Urinary bladder (tissue), 4 donors: ENCODE results near the gene GHR. TPM values are rescaled to one million over a fixed set of nuclear protein-coding genes. Genes with fewer than 3 reads are reported as not detected.

Experiments
- DNase-seq: peaks from one replicate; pipeline ENCODE4 v3.0.0-alpha.2; 2015; ENCODE audit errors: extremely low spot score
- H3K27ac ChIP-seq: one replicate; pipeline ENCODE4 v1.5.1; 2013; ENCODE audit warnings: low read depth, mild to moderate bottlenecking, moderate library complexity
- H3K36me3 ChIP-seq: one replicate; pipeline ENCODE4 v1.6.1; 2013; ENCODE audit warnings: mild to moderate bottlenecking, moderate library complexity; ENCODE audit not compliant: insufficient read depth
- H3K4me1 ChIP-seq: one replicate; pipeline ENCODE4 v1.6.1; 2013; ENCODE audit warnings: mild to moderate bottlenecking, moderate library complexity; ENCODE audit not compliant: insufficient read depth
- H3K4me3 ChIP-seq: one replicate; pipeline ENCODE4 v1.5.1; 2013; ENCODE audit warnings: low read depth, low read length
- WGBS: extraction: QIAGEN DNeasy Blood & Tissue Kit; methylation state at CpG from one replicate; pipeline ENCODE4 v1.1.7; 2013; 5-methylcytosine and 5-hydroxymethylcytosine counted together
- polyA plus RNA-seq: library from polyadenylated mRNA; stranded (reverse); fragments of 200-250 nt; gene quantifications from one replicate; pipeline ENCODE4 v1.2.3, GENCODE V29; 2013
- total RNA-seq: library from RNA; depleted of rRNA; stranded (reverse); fragments of >200 nt; gene quantifications from one replicate; pipeline ENCODE4 v1.2.3, GENCODE V29; 2014
- donor health status: healthy with polysubstance abuse.
- donor health status: healthy.

The GHR gene
- total and polyA plus RNA-seq, 2 donors, result 10.1 to 34.6 TPM

DNA sequence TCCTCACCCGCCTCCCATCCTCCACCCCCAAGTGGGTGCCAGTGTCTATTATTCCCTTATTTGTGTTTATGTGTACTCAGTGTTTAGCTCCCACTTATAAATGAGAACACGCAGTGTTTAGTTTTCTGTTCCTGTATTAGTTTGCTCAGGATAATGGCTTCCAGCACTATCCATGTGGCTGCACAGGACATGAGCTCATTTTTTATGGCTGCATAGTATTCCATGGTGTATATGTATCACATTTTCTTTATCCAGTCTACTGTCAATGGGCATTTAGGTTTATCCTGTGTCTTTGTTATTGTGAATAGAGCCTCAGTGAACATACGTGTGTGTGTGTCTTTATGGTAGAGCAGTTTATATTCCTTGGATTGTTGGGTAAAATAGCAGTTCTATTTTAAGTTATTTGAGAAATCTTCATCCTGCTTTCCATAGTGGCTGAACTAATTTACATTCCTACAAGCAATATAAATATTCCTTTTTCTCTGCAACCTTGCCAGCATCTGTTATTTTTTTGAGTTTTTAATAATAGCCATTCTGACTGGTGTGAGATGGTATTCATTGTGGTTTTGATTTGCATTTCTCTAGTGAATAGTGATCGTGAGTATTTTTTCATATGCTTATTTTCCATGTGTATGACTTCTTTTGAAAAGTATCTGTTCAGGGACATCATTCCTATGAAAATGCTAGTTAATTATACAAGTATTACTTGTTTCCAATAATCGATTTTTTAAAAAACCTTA lies 169.3 kb downstream of the GHR start:
- Histone ChIP-seq H3K4me1 (no peaks in the 10 kb centered on the region), H3K36me3 (no peaks in the 10 kb centered on the region), H3K27ac (no peak overlapping the region), H3K4me3 (no peak overlapping the region)
- no peak for DNase-seq
- 95% methylated on average over 5 of the region's 5 CpGs for WGBS

DNA sequence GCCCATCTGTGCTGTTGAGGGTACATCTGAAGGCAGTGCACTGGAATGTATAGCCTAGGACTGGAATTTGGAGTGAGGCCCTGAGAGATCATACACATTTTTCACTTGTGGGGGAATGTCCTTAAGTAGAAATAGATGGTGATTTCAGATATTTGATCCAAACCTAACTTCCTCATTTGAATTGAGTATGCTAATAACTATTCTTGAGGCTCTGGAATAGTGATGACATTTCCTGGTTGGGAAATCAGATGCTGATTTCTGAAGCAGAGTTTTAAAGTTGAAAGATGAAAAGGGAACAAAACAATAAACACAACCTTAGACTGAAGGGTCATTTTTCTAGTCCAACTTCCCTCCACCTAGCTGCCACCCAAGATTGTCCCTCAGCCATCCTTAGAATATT lies 170.4 kb downstream of the GHR start:
- Histone ChIP-seq H3K4me1 (no peaks in the 10 kb centered on the region), H3K36me3 (no peaks in the 10 kb centered on the region), H3K27ac (no peak overlapping the region), H3K4me3 (no peak overlapping the region)
- DNase-seq, result no peak

DNA sequence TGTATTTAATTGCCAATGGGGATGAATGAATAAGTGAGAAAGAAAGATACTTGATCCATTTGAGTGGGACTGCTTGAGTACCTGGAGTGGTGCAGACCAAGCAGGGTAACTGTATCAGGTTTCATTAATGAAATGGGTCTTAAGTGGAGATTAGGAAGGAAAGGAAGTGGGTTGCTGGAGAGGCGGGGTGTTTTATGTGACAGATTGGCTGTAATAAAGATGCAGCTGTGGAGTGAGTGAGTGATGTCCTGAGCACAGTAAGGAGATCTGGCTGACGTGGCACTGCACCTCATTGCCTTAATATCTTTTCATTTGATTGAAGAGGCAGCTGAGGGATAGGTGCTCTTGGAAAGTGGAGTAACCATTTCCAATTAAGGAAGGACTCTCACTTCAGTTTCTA lies 172.4 kb downstream of the GHR start:
- no peak for DNase-seq
- Histone ChIP-seq H3K36me3 (no peaks in the 10 kb centered on the region), H3K4me1 (no peaks in the 10 kb centered on the region), H3K27ac (no peak overlapping the region), H3K4me3 (no peak overlapping the region)
- WGBS, result 86% methylated on average over 2 of the region's 2 CpGs

DNA sequence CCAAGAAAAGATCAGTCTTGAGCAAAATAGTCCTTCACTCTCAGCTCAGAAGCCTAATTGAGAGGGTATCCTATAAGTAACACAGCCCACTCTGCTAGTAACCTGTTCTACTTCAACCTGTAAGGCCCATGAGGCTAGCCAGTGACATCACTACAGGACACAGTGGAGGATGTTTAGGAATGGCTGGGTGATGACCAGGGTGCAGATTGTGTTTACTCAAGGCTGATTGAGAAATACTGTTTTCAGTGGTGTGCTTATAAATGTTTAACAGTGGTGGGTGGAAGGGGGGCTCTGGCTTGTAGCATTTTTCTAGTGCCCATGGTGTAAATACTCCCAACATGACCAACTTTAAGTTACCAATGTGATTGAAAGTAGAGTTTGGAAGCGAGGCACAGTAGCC lies 173.6 kb downstream of the GHR start:
- 97% methylated on average over 1 of the region's 1 CpG for WGBS
- no peaks in the 10 kb centered on the region for H3K36me3 ChIP-seq
- no peak overlapping the region for H3K27ac ChIP-seq
- H3K4me1 ChIP-seq, result no peaks in the 10 kb centered on the region
- H3K4me3 ChIP-seq, result no peak overlapping the region
- DNase-seq, result no peak

DNA sequence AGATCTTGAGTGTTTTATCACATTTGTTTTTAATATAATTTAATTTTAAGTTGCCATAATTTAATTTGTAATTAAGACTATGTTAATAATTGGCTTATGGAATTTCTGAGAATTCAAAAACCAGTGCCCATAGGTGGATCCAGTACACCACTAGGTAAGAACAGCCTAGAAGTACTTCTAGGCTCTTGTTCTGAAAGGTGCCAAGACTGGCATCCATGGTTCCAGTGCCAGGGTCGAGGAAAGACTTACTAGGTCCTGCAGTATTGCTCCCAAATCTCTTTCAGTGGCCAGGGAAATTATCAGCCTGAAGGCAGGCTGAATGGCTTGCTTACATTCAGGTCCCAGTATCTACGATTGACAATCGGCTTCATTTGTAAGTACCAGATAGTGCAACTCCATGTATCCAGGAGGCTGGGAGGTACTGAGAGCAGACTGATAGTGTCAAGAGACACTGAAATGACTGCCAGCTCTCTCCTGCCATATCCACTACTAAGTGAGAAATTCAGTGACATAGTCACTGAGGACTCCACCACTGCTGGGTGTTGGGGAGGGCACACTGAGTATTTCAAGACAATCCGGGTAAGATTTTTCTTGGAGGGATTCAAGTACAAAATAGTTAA lies 174.2 kb downstream of the GHR start:
- H3K36me3 ChIP-seq, result no peaks in the 10 kb centered on the region
- H3K4me1 ChIP-seq, result no peaks in the 10 kb centered on the region
- DNase-seq, result no peak
- WGBS, result 97% methylated on average over 4 of the region's 4 CpGs
- H3K4me3 ChIP-seq, result no peak overlapping the region
- H3K27ac ChIP-seq, result no peak overlapping the region

DNA sequence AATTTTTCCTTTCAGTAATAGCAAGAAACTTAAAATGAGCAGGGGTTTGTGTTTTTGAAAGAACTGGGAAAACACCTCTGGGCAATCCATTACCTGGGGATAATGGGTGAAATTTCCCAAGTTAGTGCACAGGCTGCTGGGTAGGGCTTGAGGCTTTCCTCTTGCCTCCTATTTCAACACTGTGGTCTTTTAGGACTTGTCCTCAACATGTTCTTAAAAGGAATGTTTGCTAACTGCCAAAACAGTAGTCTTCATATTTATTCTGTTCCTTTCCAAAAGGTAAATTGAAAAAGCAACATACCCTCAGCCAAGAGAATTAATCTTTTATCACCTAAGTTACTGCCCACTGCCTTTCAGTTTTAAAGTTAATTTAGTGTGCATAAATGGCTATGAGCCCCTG lies 175.1 kb downstream of the GHR start:
- Histone ChIP-seq H3K4me3 (no peak overlapping the region), H3K27ac (no peak overlapping the region), H3K4me1 (no peaks in the 10 kb centered on the region), H3K36me3 (no peaks in the 10 kb centered on the region)
- DNase-seq, result no peak

DNA sequence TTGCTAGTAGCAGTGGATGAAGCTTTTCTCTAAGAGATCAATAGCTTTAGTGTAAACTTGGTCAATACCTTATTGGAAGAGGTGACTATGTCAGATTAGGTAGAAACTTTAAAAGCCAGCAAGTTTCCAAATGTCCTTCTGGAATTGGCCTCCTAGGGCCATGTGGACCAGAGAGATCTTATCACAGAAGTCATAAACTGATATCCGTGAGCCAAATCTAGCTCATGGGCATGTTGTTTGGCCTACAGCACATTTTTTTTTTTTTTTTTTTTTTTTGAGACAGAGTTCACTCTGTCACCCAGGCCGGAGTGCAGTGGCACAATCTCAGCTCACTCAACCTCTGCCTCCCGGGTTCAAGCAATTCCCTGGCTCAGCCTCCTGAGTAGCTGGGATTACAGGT lies 175.9 kb downstream of the GHR start:
- Histone ChIP-seq H3K4me1 (no peaks in the 10 kb centered on the region), H3K4me3 (no peak overlapping the region), H3K36me3 (no peaks in the 10 kb centered on the region), H3K27ac (no peak overlapping the region)
- 86% methylated on average over 3 of the region's 3 CpGs for WGBS
- DNase-seq, result no peak

DNA sequence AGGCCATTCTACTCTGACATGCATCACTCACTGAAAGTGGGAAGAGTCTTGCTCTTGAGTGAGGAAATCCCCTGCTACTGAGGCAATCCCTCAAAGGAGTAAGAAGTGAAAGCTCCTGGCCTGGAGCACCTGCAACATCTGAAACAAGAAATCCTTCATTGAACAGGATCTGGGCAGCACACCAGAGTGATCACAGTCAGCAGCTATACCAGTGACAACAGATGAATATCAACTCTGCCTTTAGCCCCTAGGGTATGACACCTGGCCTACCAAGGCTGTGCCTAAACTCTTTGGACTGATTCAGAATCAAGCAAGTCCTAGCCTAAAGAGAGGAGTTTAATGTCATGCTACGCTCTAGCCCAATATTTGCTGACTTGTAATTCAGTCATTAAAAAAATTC lies 177.2 kb downstream of the GHR start:
- H3K27ac ChIP-seq, result no peak overlapping the region

DNA sequence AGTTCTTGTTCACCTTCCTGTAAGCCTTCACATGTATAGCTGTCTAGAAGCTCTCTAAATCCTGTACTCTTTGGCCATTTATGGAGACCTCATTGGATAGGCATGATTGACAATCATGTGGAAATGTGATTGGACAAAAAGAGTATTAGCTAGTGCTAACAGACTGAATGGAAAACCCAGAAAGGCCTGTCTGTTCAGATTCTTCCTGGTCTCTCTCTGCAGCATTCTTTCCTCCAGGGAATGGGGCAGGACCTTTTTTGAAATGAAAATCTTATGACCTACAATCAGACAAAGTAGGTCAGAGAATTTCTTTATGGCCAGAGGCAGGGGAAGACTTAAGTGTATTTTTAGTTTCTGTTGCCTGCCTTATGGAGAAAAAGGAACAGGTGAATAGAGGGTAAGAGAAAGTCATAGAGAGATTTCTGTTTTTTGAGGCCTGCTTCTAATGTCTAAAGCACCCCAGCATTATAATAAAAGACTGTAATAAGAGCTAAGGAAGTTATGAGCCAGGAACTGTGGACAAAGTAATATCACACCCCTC lies 181.0 kb downstream of the GHR start:
- H3K4me3 ChIP-seq, result no peak overlapping the region
- H3K4me1 ChIP-seq, result no peaks in the 10 kb centered on the region
- H3K36me3 ChIP-seq, result no peaks in the 10 kb centered on the region
- no peak overlapping the region for H3K27ac ChIP-seq
- no peak for DNase-seq

More for the DNA sequence above, 177.2 kb downstream of the GHR start:
- no peak for DNase-seq
- Histone ChIP-seq H3K4me1 (no peaks in the 10 kb centered on the region), H3K36me3 (no peaks in the 10 kb centered on the region), H3K4me3 (no peak overlapping the region)
- WGBS, result 100% methylated on average over 1 of the region's 1 CpG

DNA sequence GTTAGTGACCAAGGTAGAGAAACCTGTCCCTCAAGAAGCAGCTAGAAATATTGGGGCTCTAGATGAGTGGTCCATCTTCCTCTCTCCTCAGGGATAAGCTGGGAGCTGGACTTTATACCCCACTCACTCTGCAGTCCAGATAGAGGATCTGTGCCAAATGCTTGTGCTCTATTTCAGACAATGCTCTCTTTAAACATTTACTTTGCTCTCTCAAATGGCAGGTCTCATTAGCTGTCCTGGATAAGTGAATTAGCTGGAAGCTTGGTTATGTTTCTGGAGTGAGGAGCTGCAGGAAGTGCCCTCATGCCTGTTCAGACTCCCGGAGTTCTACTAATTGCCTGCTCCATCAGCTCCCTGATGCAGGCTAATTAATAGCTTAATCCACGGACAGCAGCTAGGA lies 182.3 kb downstream of the GHR start:
- no peak for DNase-seq
- H3K36me3 ChIP-seq, result no peaks in the 10 kb centered on the region
- whole genome bisulfite sequencing, result 83% methylated on average over 2 of the region's 2 CpGs
- no peak overlapping the region for H3K27ac ChIP-seq
- no peak overlapping the region for H3K4me3 ChIP-seq
- no peaks in the 10 kb centered on the region for H3K4me1 ChIP-seq

DNA sequence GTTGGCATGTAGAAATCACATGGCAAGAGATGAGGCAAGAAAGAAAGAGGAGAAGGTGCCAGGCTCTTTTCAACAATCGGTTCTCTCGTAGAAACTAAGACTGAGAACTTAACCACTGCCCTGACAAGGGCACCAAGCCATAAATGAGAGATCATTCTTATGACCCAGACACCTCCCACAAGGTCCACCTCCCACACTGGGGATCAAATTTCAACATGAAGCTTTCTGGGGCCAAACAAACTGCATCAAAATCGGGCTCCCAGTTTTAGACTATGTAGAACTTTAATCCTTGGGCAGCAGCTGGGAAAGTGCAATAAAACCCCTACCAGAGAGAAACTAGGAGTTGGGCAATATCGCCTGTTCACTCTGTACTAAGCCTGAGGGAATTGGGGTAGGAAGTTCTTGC lies 183.2 kb downstream of the GHR start:
- no peak overlapping the region for H3K27ac ChIP-seq

DNA sequence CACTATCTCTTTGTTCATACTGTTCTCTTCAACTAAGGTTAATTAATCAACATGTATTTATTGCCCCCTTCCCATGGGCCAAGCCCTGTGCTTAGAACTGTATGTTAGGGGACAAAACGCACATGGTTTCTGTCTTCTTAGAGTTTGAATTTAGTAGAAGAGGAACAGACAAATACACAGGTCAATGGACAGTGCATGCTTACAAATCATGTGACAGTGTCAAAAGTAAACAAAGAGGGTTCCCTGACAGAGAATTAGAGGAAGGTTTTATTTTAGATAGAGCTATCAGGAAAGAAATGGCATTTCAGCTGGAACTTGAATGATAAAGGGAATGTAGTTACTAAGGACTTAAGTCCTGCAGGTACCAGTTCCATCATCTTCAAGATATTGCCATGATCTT lies 188.2 kb downstream of the GHR start:
- no peak for DNase-seq
- H3K4me3 ChIP-seq, result no peak overlapping the region
- WGBS, result 91% methylated on average over 1 of the region's 1 CpG
- no peaks in the 10 kb centered on the region for H3K4me1 ChIP-seq
- H3K36me3 ChIP-seq, result no peaks in the 10 kb centered on the region
- no peak overlapping the region for H3K27ac ChIP-seq

More for the DNA sequence above, 183.2 kb downstream of the GHR start:
- no peak for DNase-seq
- Histone ChIP-seq H3K4me1 (no peaks in the 10 kb centered on the region), H3K36me3 (no peaks in the 10 kb centered on the region), H3K4me3 (no peak overlapping the region)
- 90% methylated on average over 4 of the region's 4 CpGs for WGBS

DNA sequence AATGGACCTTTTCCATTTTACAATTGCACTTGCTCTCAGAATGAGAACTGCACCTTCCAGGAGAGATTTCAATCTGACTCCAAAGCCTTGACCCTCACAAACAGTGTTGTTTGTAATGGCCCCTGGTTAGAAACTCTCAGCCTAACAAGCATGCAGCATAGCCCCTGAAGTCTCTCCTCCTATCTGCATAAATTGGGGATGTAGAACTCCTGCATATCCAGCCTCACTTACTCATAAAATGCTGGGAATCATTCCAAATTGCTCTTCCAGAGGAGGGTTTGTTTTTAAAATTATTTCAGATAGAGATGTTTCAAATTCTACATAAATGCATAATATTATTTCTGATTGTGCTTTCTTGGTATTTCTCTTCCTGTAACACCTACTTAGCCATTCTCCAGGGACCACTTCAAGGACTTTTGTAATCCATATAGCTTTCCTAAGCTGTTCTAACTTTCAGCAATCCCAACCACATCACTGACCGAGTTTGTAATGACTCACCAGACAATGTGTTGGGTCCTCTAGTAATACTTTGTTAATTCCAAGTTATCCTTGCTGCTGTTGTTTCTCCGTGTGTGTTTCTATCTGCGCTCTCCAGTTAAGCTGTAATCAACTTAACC lies 189.6 kb downstream of the GHR start:
- WGBS, result 42% methylated on average over 3 of the region's 3 CpGs
- no peak overlapping the region for H3K4me3 ChIP-seq
- no peaks in the 10 kb centered on the region for H3K4me1 ChIP-seq
- no peaks in the 10 kb centered on the region for H3K36me3 ChIP-seq
- no peak overlapping the region for H3K27ac ChIP-seq
- DNase-seq, result no peak

DNA sequence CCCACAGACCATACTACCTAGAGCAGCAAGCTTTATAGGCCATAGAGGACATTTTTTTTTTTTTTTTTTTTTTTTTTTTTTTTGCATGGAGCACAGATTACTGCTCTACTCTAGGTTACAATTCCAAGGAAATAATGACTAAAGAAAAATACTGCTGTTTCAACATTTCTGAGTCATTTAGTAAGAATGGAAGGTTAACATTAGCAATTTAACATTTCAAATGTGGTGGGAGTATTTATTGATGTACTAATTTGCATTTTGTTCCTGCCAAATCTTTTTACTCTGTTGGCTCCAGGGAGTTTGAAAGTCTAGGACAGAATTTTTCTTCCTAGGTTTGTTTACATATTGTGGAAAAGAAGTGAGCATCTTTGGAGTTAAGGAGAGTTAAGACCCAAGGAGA lies 191.3 kb downstream of the GHR start:
- H3K36me3 ChIP-seq, result no peaks in the 10 kb centered on the region
- no peak for DNase-seq
- no peak overlapping the region for H3K4me3 ChIP-seq
- H3K4me1 ChIP-seq, result no peaks in the 10 kb centered on the region
- no peak overlapping the region for H3K27ac ChIP-seq
